ENCODE data around the gene INCA1.
"Not testable (repeated sequence)": the region's sequence is repeated elsewhere in the genome, so short reads cannot be mapped to it uniquely, and the experiment has no call there.

INCA1 gene

DNA sequence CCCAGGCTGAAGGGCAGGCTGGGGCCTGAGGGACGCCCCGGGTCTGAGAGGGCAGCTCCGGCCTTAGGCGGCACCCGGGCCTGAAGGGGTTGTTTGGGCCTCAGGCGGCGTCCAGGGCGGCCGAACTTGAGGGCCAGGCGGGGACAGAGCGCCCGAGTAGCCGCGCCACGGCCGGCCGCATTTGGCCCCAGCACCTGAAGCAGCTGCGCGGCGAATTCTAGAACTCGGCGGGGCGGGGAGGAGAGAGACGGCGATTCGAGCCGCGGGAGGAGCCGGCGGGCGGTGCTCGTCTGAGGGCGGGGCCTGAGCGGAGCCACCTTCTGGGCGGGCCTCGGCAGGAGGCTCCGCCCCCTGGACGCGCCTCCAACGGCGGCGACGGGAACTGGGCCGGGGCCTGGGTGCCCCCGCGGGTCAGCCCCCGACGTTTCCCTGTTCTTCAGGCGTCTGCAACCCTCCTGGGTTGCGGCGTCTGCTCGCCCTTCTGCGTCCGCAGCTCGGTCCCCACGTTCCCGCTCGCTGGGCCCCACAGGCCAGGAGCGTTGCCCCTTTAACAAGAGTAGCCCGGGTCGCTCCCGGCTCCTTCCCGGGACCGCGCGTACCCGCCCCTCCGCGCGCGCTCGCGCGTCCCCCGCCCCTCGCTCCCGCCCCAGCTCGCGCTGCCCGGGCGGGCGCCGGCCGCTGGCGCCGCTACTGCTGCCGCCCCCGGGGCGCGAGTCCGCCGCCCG is at the start of gene INCA1, which contains the start of gene KIF1C:
INCA1 (minus strand) TSS at position 221 of the 725 bp plus-strand sequence. CDS start 3,085 bp downstream, outside the sequence.
KIF1C (plus strand) TSS at position 649 of the 725 bp plus-strand sequence. CDS start 2,297 bp downstream, outside the sequence.
- DNase-seq (ENCODE audit: low read depth), result peak; percentile 81

DNA sequence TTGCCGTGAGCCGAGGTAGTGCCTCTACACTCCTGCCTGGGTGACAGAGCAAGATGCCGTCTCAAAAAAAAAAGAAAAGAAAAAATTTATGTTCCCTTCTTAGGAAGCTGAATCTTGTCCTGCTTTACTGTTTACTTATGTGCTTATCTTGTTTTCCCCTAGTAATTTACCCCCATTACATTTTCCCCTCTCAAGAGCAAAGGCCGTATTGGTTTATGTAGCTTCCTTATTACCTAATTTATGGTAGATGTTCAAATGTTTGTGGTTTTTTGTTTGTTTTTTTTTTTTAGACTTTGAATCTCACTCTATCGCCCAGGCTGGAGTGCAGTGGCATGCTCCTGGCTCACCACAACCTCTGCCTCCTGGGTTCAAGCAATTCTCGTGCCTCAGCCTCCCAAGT is 48.2 kb upstream of the INCA1 start:
- DNase-seq (ENCODE audit: low read depth), result no peak

GRCh38 chr17:5044630-5045029 is 47.3 kb upstream of the INCA1 start:
- DNase-seq (ENCODE audit: low read depth), result no peak

DNA sequence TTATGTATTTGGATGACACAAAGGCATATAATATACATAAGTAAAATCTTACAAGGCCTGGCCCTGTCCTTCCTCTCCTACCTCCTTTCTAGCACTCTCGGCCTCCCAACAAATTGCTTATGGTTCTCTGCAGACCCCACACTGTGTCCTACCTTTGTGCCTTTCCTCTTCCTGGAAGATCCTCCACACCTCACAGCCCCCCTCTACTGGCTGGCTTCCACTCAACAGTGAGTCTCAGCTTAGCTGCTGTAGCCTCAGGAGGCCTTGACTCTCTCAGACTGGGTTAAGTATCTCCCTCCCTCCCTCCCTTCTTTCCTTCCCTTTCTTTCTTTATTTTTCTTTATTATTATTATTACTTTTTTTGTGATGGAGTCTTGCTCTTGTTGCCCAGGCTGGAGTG is 46.2 kb upstream of the INCA1 start:
- DNase-seq (ENCODE audit: low read depth), result no peak

DNA sequence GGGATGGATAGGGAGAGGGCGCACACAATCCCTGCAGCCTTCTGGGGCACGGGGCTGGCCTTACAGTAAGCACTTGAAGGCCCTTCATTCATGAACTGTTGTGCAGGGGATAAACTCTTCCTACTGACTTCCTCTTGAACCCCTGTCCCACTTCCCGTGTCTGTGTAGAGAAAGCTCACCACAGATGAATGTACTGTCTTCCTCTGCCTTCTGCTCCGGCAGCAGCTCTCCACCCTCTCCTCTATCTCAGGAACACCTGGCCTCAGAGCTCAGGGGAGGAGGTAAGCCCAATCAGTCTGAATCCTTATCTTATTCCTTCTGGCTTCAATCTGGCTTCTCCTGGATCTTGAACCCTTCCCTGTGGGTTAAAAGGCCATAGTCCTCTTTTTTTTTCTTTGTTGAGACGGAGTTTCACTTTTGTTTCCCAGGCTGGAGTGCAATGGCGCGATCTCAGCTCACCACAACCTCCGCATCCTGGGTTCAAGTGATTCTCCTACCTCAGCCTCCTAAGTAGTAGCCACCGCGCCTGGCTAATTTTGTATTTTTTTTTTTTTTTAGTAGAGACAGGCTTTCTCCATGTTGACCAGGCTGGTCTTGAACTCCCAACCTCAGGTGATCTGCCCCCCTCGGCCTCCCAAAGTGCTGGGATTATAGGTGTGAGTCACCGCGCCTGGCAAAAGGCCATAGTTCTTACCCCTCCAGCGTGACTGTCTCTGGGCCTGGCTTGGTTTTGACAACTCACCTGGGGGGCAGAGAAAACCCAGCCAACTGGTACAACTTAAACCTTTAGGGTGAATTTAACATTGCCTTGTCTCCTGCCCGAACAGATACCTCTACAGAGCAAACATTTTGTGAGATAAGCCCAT is 45.1 kb upstream of the INCA1 start:
- no peak for DNase-seq (ENCODE audit: low read depth)

- DNase-seq (ENCODE audit: low read depth), result no peak
Measured at GRCh38 chr17:5035315-5035714, 38.0 kb upstream of the INCA1 start, which contains the start of gene SLC52A1. TSS of gene SLC52A1 (minus strand) at chr17:5035426. CDS start at chr17:5034606, 820 bp downstream.

DNA sequence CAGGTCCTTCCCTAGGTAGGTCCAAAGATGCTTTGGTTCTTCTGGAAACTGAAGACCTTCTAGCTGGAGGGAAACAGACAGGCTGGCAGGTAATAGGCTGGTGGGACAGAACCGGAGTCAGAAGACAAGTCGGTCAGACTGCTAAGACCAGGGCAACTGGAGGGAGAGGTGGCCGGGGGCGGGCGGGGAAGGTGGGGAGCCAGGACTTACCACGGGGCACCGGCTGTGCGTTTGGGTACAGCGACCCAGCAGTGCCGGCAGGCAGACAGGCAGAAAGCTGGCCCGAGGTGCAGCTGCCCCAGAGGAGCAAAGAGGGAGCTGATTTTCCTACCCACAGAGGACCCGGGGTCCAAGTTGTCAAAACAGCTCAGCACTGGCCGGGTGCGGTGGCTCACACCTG is 37.3 kb upstream of the INCA1 start:
- no peak for DNase-seq (ENCODE audit: low read depth)

DNA sequence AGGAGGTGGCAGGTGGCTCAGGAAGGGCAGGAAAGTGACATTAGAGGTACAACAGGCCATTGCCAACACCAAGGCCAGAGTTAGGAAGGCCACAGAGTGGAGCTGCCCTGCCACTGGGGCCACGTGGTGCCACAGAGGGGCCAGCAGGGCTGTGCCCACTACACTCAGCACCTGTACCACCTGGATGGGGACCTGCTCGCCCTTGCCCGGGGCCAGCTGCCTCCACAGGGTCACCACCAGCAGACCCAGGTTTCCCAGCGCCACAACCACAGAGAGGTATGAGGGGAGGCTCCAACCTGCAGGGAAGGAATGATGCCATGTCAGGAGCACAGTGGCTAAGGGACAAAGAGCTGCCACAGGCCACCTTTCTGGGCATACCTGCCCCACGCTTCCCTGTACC is 36.7 kb upstream of the INCA1 start:
- no peak for DNase-seq (ENCODE audit: low read depth)

DNA sequence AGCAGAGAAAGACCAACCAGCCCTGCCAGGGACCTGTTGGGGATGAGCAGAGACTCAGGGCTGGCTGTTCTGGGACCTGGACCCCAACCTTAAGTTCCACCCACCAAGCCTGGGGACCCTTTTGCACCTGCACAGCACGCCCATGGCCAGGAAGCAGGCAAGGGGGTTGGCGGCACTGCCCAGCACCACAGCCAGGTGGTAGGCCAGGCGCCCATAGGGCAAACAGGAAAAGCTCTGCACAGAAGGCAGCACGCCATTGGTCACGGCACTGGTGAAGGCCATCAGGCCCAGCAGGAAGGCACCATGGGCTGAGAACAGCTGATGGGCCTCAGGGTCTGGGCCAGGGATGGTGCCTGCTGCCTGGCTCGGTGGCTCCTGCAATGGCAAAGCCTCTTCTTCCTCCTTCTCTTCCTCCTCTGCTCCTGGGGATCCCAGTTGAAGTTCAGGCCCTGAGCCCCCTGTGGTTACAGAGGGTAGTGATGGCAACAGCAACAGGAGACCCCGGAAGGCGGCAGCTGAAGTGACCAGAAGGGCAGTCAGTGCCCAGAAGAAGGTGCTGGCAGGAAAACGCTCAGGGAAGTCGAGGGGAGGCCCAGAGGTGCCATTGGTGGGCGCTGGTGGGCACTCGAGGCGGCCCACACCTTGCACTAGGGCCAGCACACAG is 36.2 kb upstream of the INCA1 start:
- DNase-seq (ENCODE audit: low read depth), result no peak

GRCh38 chr17:5032865-5033264 is 35.5 kb upstream of the INCA1 start:
- DNase-seq (ENCODE audit: low read depth), result no peak

GRCh38 chr17:5031365-5032082 is 34.2 kb upstream of the INCA1 start:
- peak; percentile 80 for DNase-seq (ENCODE audit: low read depth)

DNA sequence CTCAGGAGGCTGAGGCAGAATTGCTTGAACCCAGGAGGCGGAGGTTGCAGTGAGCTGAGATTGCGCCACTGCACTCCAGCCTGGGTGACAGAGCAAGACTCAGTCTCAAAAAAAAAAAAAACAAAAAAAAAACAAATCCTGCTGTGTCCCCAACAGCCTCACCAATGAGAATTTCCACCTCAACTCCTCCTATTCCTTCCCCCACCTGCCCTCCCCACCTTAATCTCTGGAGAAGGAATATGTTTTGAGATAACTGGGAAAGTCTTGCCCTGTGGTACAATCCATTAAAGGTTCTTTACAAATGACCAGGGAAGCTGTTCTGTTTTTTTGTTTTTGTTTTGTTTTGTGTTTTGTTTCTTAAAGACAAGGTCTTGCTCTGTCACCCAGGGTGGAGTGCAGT is 32.8 kb upstream of the INCA1 start:
- not testable (repeated sequence) for DNase-seq (ENCODE audit: low read depth)

- DNase-seq (ENCODE audit: low read depth), result no peak
Measured at GRCh38 chr17:5027916-5028315, 30.6 kb upstream of the INCA1 start.

DNA sequence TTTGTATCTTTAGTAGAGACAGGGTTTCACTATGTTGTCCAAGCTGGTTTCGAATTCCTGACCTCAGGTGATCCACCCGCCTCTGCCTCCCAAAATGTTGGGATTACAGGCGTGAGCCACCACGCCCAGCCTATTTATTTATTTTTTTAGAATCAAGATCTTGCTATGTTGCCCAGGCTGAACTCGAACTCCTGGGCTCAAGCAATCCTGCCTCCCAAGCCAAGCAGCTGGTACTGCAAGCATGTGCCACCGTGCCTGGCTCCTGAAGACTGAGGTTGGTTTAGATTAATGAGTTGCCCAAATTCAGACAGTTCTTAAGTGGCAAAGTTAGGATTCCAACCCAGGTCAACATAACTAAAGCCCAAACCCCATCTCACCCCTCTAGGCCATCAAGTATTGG is 30.0 kb upstream of the INCA1 start:
- no peak for DNase-seq (ENCODE audit: low read depth)

DNA sequence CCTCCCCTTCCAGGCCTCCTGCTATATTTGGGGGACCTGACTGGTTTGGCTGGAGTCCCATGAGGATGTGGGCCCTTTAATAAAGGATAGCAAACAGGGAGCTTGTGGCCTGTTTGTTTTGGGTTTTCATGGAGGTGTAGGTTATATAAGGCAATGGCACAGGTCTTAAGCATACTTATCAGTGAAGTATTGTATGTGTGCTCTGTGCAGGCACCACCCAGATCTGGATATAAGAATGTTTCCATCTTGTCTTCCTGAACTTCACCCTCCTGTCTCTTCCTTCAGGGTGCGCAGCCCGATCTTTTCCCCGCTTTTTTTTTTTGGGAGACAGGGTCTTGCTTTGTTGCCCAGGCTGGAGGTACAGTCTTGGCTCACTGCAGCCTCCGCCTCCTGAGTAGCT is 27.3 kb upstream of the INCA1 start:
- DNase-seq (ENCODE audit: low read depth), result no peak

DNA sequence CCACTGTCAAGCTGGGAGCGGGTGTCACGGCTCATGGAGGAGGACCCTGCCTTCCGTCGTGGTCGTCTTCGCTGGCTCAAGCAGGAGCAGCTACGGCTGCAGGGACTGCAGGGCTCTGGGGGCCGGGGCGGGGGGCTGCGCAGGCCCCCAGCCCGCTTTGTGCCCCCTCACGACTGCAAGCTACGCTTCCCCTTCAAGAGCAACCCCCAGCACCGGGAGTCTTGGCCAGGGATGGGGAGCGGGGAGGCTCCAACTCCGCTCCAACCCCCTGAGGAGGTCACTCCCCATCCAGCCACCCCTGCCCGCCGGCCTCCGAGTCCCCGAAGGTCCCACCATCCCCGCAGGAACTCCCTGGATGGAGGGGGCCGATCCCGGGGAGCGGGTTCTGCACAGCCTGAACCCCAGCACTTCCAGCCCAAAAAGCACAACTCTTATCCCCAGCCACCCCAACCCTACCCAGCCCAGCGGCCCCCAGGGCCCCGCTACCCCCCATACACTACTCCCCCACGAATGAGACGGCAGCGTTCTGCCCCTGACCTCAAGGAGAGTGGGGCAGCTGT is 26.3 kb upstream of the INCA1 start:
- DNase-seq (ENCODE audit: low read depth), result no peak

- DNase-seq (ENCODE audit: low read depth), result no peak
Measured at GRCh38 chr17:5022171-5022711, 24.9 kb upstream of the INCA1 start.

DNA sequence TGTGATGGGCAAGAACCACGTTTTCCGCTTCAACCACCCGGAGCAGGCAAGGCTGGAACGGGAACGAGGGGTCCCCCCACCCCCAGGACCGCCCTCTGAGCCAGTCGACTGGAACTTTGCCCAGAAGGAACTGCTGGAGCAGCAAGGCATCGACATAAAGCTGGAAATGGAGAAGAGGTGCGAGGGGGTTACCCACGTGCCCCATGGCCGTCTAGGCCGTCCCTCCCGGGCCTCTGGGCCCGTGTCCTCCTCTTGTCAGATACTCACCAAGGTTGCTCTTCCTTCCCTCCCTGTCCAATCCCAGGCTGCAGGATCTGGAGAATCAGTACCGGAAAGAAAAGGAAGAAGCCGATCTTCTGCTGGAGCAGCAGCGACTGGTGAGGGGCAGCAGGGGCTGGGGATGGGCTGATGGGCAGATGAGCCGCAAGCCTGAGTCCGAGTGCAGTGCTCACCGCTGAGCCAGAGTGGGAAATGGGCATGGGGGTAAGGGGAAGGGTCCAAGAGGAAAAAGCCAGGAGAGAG is 23.2 kb upstream of the INCA1 start:
- DNase-seq (ENCODE audit: low read depth), result no peak

GRCh38 chr17:5019475-5019956 is 22.2 kb upstream of the INCA1 start:
- DNase-seq (ENCODE audit: low read depth), result peak; percentile 18

DNA sequence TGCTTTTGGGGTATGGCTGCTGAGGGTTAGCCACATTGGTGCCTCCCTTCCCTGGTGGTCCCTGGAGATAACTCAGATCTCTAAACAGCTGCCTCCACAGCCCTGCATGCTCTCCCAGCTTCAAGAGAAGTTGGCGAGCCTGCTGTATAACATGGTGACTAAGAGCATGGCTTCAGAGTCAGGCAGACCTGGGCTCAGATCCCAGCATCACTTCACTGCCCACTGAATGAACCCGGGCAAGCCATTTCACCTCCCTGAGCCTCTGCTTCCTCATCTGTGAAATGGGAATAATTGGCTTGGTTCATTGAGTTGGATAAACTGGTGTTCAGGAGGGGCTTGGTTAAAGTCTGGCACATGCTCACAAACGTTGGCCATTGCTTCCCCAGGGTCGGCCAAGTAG is 17.0 kb upstream of the INCA1 start:
- no peak for DNase-seq (ENCODE audit: low read depth)

DNA sequence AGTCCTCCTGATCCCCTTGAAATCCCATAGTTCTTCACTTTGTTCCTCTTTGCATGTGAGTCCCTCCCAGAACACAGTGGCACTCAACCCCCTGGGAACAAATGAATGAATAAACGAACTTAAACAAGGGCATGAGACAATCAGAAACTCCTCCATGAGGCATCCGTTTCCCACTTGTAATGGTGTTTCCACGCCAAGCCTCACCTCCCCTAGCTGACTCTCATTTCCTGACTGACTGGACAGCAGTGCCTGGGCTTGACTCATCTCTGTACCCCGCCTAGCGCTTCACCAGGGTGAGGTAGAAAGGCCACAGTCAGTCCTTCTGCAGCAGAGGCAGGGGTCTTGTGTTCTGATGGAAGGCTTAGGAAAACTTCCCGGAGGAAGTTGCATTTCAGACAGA is 14.6 kb upstream of the INCA1 start:
- DNase-seq (ENCODE audit: low read depth), result no peak
